K562 (cell line): Measurements from ENCODE around the gene KYAT1. TPM values are rescaled to one million over a fixed set of nuclear protein-coding genes. Genes with fewer than 3 reads are reported as not detected.

Experiments used
- ARID3B ChIP-seq: fragments of 250-450 bp; sonication (Bioruptor Pico); IDR thresholded peaks from 2 replicates; pipeline ENCODE4 v1.4.0; 2020; ENCODE audit warnings: borderline replicate concordance
- BRCA1 ChIP-seq, 2 experiments: fragments of 450-650 bp in 1 of 2; sonication (generic) in 1 of 2; formaldehyde crosslinking in 1 of 2; IDR thresholded peaks; 2 replicates each; pipeline versions ENCODE4 v1.5.0 to v1.6.1; 2017 to 2020; ENCODE audit warnings: mild to moderate bottlenecking in 1 of 2, missing genetic modification reagents in 1 of 2
- CEBPZ ChIP-seq: fragments of 150-350 bp; IDR thresholded peaks from 2 replicates; pipeline ENCODE4 v1.6.1; 2014; ENCODE audit warnings: low read depth, mild to moderate bottlenecking, low read length, borderline replicate concordance
- CREB1 ChIP-seq, 2 experiments: sonication (generic) in 1 of 2; formaldehyde crosslinking in 1 of 2; IDR thresholded peaks; 2 replicates each; pipeline versions ENCODE4 v1.6.1 to v1.8.0; 2012 to 2022; ENCODE audit warnings: inconsistent platforms in 1 of 2, mild to moderate bottlenecking in 1 of 2, missing genetic modification reagents in 1 of 2, moderate library complexity in 1 of 2
- CXXC5 ChIP-seq: fragments of 250-450 bp; sonication (Bioruptor Pico); IDR thresholded peaks from 2 replicates; pipeline ENCODE4 v1.8.0; 2022; ENCODE audit warnings: inconsistent platforms, mild to moderate bottlenecking, moderate library complexity
- E2F3 ChIP-seq: fragments of 250-450 bp; sonication (Bioruptor Pico); IDR thresholded peaks from 2 replicates; pipeline ENCODE4 v1.4.0; 2020; ENCODE audit warnings: mild to moderate bottlenecking
- EP400 ChIP-seq: fragments of 450-650 bp; IDR thresholded peaks from 2 replicates; pipeline ENCODE4 v1.6.1; 2017; ENCODE audit warnings: antibody characterized with exemption, mild to moderate bottlenecking, moderate library complexity
- ETS1 ChIP-seq: conservative IDR thresholded peaks from 2 replicates; pipeline ENCODE4 v1.6.1; 2011; ENCODE audit warnings: low read depth, mild to moderate bottlenecking, low read length; ENCODE audit not compliant: control insufficient read depth
- FOXK2 ChIP-seq, 2 experiments: fragments of 450-650 bp; IDR thresholded peaks in 1 of 2; conservative IDR thresholded peaks in 1 of 2; 2 replicates each; pipeline ENCODE4 v1.6.1; 2016; ENCODE audit warnings: low read depth in 2 of 2, mild to moderate bottlenecking in 1 of 2
- HDAC8 ChIP-seq: fragments of 450-650 bp; IDR thresholded peaks from 2 replicates; pipeline ENCODE4 v1.6.1; 2016; ENCODE audit warnings: mild to moderate bottlenecking, missing genetic modification characterization, moderate library complexity, missing compliant biosample characterization
- SAP30 ChIP-seq: fragments of 200-600 bp; sonication (generic); IDR thresholded peaks from 2 replicates; pipeline ENCODE4 v1.6.1; 2012; ENCODE audit warnings: borderline replicate concordance, low read depth, mild to moderate bottlenecking, moderate library complexity, low read length, control low read depth, inconsistent platforms; ENCODE audit not compliant: insufficient read depth, poor library complexity, severe bottlenecking
- SP2 ChIP-seq: IDR thresholded peaks from 2 replicates; pipeline ENCODE4 v1.6.1; 2011; ENCODE audit warnings: mild to moderate bottlenecking, low read depth, low read length, moderate library complexity; ENCODE audit not compliant: poor library complexity, severe bottlenecking; ENCODE audit errors: extremely low read depth
- SPI1 ChIP-seq: IDR thresholded peaks from 2 replicates; pipeline ENCODE4 v1.6.1; 2011; ENCODE audit warnings: low read depth, low read length, control low read depth, borderline replicate concordance
- SRSF3 ChIP-seq: fragments of 200-400 bp; formaldehyde crosslinking; IDR thresholded peaks from 2 replicates; pipeline ENCODE4 v1.6.1; 2016; ENCODE audit warnings: mild to moderate bottlenecking, low read length, moderate library complexity; ENCODE audit not compliant: insufficient read depth
- XRCC5 ChIP-seq: fragments of 200-400 bp; formaldehyde crosslinking; IDR thresholded peaks from 2 replicates; pipeline ENCODE4 v1.6.1; 2017; ENCODE audit warnings: low read depth, mild to moderate bottlenecking, low read length
- ZBTB2 ChIP-seq: fragments of 450-650 bp; IDR thresholded peaks from 2 replicates; pipeline ENCODE4 v1.6.1; 2016; ENCODE audit warnings: antibody characterized with exemption
- ZNF76 ChIP-seq: fragments of 250-450 bp; sonication (Bioruptor Pico); IDR thresholded peaks from 2 replicates; pipeline ENCODE4 v1.4.0; 2020; ENCODE audit warnings: mild to moderate bottlenecking, moderate library complexity, borderline replicate concordance
- polyA plus RNA-seq, 8 experiments: library from polyadenylated mRNA; depleted of rRNA in 4 of 8; stranded (reverse) in 5 of 8; unstranded in 3 of 8; fragments of >200 nt; fragmentation: Nextera tagmentation in 2 of 8; fragmentation: Illumina TruSeq in 1 of 8; extraction: Ambion mirVana in 2 of 8; extraction: Trizol in 1 of 8; gene quantifications; 2 replicates each; pipeline versions ENCODE4 v1.2.1 to v1.2.3, GENCODE V29; 2011 to 2014; ENCODE audit warnings: inconsistent platforms in 1 of 8, missing spikeins in 1 of 8
- total RNA-seq, 7 experiments: library from RNA; depleted of rRNA in 6 of 7; stranded (reverse); fragments of >200 nt in 6 of 7; fragmentation: Illumina TruSeq in 2 of 7; extraction: Trizol in 2 of 7; gene quantifications; 2 replicates each; pipeline versions ENCODE4 v1.2.1 to v1.2.3, GENCODE V29; 2011 to 2021; ENCODE audit warnings: low replicate concordance in 1 of 7

The KYAT1 gene
- total and polyA plus RNA-seq, 9 of the 15 experiments (the other 6 are each of a cell fraction or from before 2014, with no cell fraction given), result 6.4 to 16.8 (median 11.1) TPM

DNA sequence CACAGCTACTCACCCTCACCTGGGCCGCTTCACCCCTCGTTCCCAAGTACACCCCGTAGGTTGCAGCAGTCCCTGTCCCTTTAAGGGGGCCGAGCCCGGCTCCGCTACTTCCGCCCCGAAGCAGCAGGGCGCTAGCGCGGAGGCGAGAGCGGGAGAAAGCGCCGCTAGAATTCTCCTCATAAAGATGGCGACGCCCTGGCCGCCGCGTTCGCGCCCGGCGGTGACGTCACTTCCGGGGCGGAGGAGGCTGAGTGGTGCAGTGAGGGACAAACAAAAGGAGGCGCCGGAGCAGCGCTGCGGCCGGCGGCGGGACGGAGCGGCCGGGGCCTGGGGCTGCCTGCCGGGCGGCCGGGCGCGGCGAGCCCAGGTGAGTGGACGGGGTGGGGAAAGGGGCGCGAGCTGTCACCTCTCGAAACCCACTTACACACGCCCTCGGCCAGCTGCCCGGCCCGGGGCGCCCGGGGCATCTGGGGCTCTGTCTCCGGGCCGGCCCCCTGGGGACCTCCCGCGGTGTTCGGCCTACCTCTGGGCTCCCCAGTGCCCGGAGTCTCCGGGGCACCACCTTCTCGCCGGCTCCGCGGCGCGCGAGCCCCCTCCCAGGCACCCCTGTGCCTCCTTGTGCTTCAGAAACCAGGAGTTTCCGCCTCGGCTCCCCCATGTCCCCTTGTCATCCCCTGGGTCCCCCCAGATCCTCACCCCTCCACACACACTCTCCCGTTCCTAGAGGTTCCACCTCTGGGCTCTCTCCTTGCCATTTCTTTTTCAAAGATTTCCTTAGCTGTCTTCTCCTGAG is at the start of gene KYAT1, which contains the start of gene LRRC8A (continued):
- TF ChIP-seq CREB1 (IDR thresholded peaks at IDR 0.05) (peak; percentile 92), CREB1 (CRISPR knock-in tag; IDR thresholded peaks at IDR 0.05) (peak; percentile 96), SP2 (no peak), ETS1 (peak; percentile 82; the same call in 1 of the 2 replicates), CXXC5 (CRISPR knock-in tag) (peak; percentile 92), ZBTB2 (no peak), HDAC8 (0 out of 2 replicates have a peak, but pooled peaks have one; percentile 33), E2F3 (peak; percentile 70; the same call in 1 of the 2 replicates), XRCC5 (0 out of 2 replicates have a peak, but pooled peaks have one; percentile 70), CEBPZ (no peak), SPI1 (peak; percentile 78), SAP30 (peak; percentile 55), SRSF3 (no peak), ARID3B (CRISPR knock-in tag) (no peak; the same call in 1 of the 2 replicates), BRCA1 (IDR thresholded peaks at IDR 0.05) (no peak), BRCA1 (CRISPR knock-in tag; IDR thresholded peaks at IDR 0.05) (no peak), ZNF76 (CRISPR knock-in tag) (peak; percentile 18; the same call in 1 of the 2 replicates), EP400 (peak; percentile 81; the same call in 1 of the 2 replicates), FOXK2 (conservative IDR thresholded peaks at IDR 0.05 in 1 of 2, IDR thresholded peaks at IDR 0.05 in 1 of 2; ENCODE audit: low read depth in 2 of 2) (peak in 1 of 2 experiments; percentile 17; a peak in 1 of 4 replicates)
